Mesendoderm (in vitro differentiated cells): ENCODE data around the gene ANKRD31.
"Not testable (repeated sequence)": the region's sequence is repeated elsewhere in the genome, so short reads cannot be mapped to it uniquely, and the experiment has no call there.

ENCODE experiments used
- DNase-seq: peaks from one replicate; pipeline ENCODE4 v3.0.0; 2013
- H2AK5ac ChIP-seq: 2 replicates; pipeline ENCODE4 v1.6.1; 2013; ENCODE audit warnings: low read length, inconsistent platforms
- H2BK120ac ChIP-seq: 2 replicates; pipeline ENCODE4 v1.6.1; 2013; ENCODE audit warnings: low read depth, mild to moderate bottlenecking, low read length, moderate library complexity, mixed read lengths
- H2BK15ac ChIP-seq: replicated peaks from 2 replicates; pipeline ENCODE4 v1.6.1; 2013; ENCODE audit warnings: low read depth, mild to moderate bottlenecking, moderate library complexity
- H2BK5ac ChIP-seq: 2 replicates; pipeline ENCODE4 v1.6.1; 2013; ENCODE audit warnings: low read length, inconsistent platforms
- H3K18ac ChIP-seq: 2 replicates; pipeline ENCODE4 v1.6.1; 2013; ENCODE audit warnings: mild to moderate bottlenecking, low read length, mixed read lengths
- H3K23ac ChIP-seq: one replicate; pipeline ENCODE4 v1.6.1; 2013; ENCODE audit warnings: low read length
- H3K27ac ChIP-seq: 2 replicates; pipeline ENCODE4 v1.5.1; 2013; ENCODE audit warnings: low read depth, mild to moderate bottlenecking, inconsistent platforms, low read length, moderate library complexity
- H3K27me3 ChIP-seq: 2 replicates; pipeline ENCODE4 v1.6.1; 2013; ENCODE audit warnings: low read length, control low read depth, mild to moderate bottlenecking, inconsistent platforms; ENCODE audit not compliant: insufficient read depth, poor library complexity
- H3K36me3 ChIP-seq: 2 replicates; pipeline ENCODE4 v1.6.1; 2013; ENCODE audit warnings: low read length, inconsistent platforms; ENCODE audit not compliant: control insufficient read depth, insufficient read depth
- H3K4ac ChIP-seq: one replicate; pipeline ENCODE4 v1.6.1; 2013; ENCODE audit warnings: low read depth, mild to moderate bottlenecking, low read length, moderate library complexity
- H3K4me1 ChIP-seq: 2 replicates; pipeline ENCODE4 v1.6.1; 2013; ENCODE audit warnings: low read depth, low read length, inconsistent platforms; ENCODE audit not compliant: control insufficient read depth
- H3K4me2 ChIP-seq: 2 replicates; pipeline ENCODE4 v1.6.1; 2013; ENCODE audit warnings: low read length
- H3K4me3 ChIP-seq: 2 replicates; pipeline ENCODE4 v1.5.1; 2013; ENCODE audit warnings: mild to moderate bottlenecking, low read length
- H3K56ac ChIP-seq: one replicate; pipeline ENCODE4 v1.6.1; 2013; ENCODE audit warnings: low read length
- H3K79me1 ChIP-seq: 2 replicates; pipeline ENCODE4 v1.6.1; 2013; ENCODE audit warnings: low read length, inconsistent platforms
- H3K79me2 ChIP-seq: 2 replicates; pipeline ENCODE4 v1.6.1; 2013; ENCODE audit warnings: mild to moderate bottlenecking, low read length; ENCODE audit not compliant: control insufficient read depth, insufficient read depth
- H3K9ac ChIP-seq: 2 replicates; pipeline ENCODE4 v1.6.1; 2013; ENCODE audit warnings: low read length, inconsistent platforms
- H4K5ac ChIP-seq: one replicate; pipeline ENCODE4 v1.6.1; 2013; ENCODE audit warnings: low read length
- H4K8ac ChIP-seq: one replicate; pipeline ENCODE4 v1.6.1; 2013; ENCODE audit warnings: low read depth, mild to moderate bottlenecking, control low read depth, low read length, moderate library complexity
- WGBS: extraction: QIAGEN DNeasy Blood & Tissue Kit; methylation state at CpG from one replicate; pipeline ENCODE4 v1.1.7; 2013; ENCODE audit warnings: low lambda C conversion rate, missing lambda C conversion rate; ENCODE audit not compliant: insufficient coverage; ENCODE audit errors: extremely low coverage; 5-methylcytosine and 5-hydroxymethylcytosine counted together

ANKRD31 gene

DNA sequence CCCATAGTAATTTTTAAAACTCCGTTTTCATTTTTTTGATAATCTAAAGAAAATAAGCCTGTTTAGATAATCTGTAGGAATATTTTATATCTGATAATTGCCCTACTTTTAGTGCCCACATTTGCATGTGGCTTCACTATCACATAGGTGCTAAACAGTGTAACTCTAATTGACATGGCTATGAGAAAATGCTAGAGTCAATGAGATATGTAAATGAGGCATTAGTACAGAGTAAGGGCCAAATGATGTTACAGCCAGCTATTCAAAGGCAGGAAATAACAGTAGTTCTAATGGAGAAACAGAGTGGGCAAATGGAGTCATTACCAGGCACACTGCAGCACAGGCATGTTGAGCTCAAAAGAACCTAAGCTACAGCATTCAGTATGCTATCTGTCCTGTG, 147.0 kb downstream of the ANKRD31 start:
- Histone ChIP-seq H3K4ac (no peak overlapping the region), H3K9ac (no peak overlapping the region), H3K4me3 (no peak overlapping the region), H3K4me1 (peaks cover 7% of the 10 kb centered on the region), H3K36me3 (no peaks in the 10 kb centered on the region), H3K56ac (no peak overlapping the region), H2AK5ac (no peak overlapping the region), H2BK120ac (no peak overlapping the region), H4K5ac (no peak overlapping the region), H3K18ac (no peak overlapping the region), H3K4me2 (no peak overlapping the region), H3K79me1 (no peaks in the 10 kb centered on the region), H2BK5ac (no peak overlapping the region), H2BK15ac (no peak overlapping the region), H3K27ac (no peak overlapping the region), H3K27me3 (no peaks in the 10 kb centered on the region), H3K79me2 (no peaks in the 10 kb centered on the region), H3K23ac (no peak overlapping the region), H4K8ac (no peak overlapping the region)
- no CpG with 5 or more reads among the region's 1 CpG for WGBS
- DNase-seq = no peak

DNA sequence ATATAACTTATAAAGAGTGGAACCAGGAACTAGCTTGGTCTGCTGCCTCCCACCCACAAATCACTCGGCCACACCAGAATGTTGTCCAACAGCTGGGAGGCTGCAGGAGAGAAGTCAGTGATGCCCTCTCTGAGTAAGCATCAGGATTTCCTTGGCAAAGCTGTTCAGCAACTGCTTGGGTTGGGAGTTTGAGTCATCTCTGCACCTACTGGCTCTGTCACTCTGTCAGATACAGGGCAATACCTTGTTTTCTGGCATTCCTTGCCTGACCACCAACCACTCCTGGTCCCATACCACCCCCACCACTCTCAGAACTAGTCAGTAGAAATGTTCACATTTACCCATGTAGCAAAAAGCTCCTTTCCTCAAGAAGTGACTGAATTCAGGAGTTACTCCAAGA, 147.5 kb downstream of the ANKRD31 start:
- no CpG with 5 or more reads among the region's 1 CpG for WGBS
- Histone ChIP-seq H3K79me1 (no peaks in the 10 kb centered on the region), H3K4me2 (no peak overlapping the region), H3K4ac (no peak overlapping the region), H2BK120ac (no peak overlapping the region), H3K9ac (no peak overlapping the region), H3K27ac (no peak overlapping the region), H2BK5ac (no peak overlapping the region), H2AK5ac (no peak overlapping the region), H3K79me2 (no peaks in the 10 kb centered on the region), H3K18ac (no peak overlapping the region), H3K23ac (no peak overlapping the region), H3K4me3 (no peak overlapping the region), H4K5ac (no peak overlapping the region), H2BK15ac (no peak overlapping the region), H3K36me3 (no peaks in the 10 kb centered on the region), H4K8ac (no peak overlapping the region), H3K56ac (no peak overlapping the region), H3K4me1 (peaks cover 7% of the 10 kb centered on the region), H3K27me3 (no peaks in the 10 kb centered on the region)
- peak; percentile 22 for DNase-seq

GRCh38 chr5:75088648-75089047, 148.0 kb downstream of the ANKRD31 start:
- H4K8ac ChIP-seq = no peak overlapping the region
- H2AK5ac ChIP-seq = no peak overlapping the region
- H3K4me2 ChIP-seq = no peak overlapping the region
- H3K27ac ChIP-seq = no peak overlapping the region
- no peak overlapping the region for H4K5ac ChIP-seq
- no peak overlapping the region for H3K4ac ChIP-seq
- H3K79me2 ChIP-seq = no peaks in the 10 kb centered on the region
- WGBS = no CpG with 5 or more reads among the region's 3 CpGs
- no peaks in the 10 kb centered on the region for H3K27me3 ChIP-seq
- H3K18ac ChIP-seq = no peak overlapping the region
- H2BK120ac ChIP-seq = no peak overlapping the region
- no peak overlapping the region for H3K4me3 ChIP-seq
- no peak overlapping the region for H3K23ac ChIP-seq
- H3K4me1 ChIP-seq = peaks cover 7% of the 10 kb centered on the region
- H3K56ac ChIP-seq = no peak overlapping the region
- H3K36me3 ChIP-seq = no peaks in the 10 kb centered on the region
- no peak overlapping the region for H2BK15ac ChIP-seq
- no peak for DNase-seq
- no peaks in the 10 kb centered on the region for H3K79me1 ChIP-seq
- no peak overlapping the region for H3K9ac ChIP-seq
- H2BK5ac ChIP-seq = no peak overlapping the region

GRCh38 chr5:75081510-75081909, 155.2 kb downstream of the ANKRD31 start:
- Histone ChIP-seq H3K4me3 (no peak overlapping the region), H3K79me2 (no peaks in the 10 kb centered on the region), H2BK5ac (no peak overlapping the region), H3K27me3 (no peaks in the 10 kb centered on the region), H3K56ac (no peak overlapping the region), H3K18ac (no peak overlapping the region), H3K4me2 (no peak overlapping the region), H2BK15ac (no peak overlapping the region), H3K4ac (no peak overlapping the region), H3K23ac (no peak overlapping the region), H2AK5ac (no peak overlapping the region), H4K5ac (no peak overlapping the region), H3K79me1 (no peaks in the 10 kb centered on the region), H3K4me1 (no peaks in the 10 kb centered on the region), H3K27ac (no peak overlapping the region), H2BK120ac (no peak overlapping the region), H3K36me3 (no peaks in the 10 kb centered on the region), H3K9ac (no peak overlapping the region), H4K8ac (no peak overlapping the region)
- no CpG with 5 or more reads among the region's 2 CpGs for WGBS
- no peak for DNase-seq

- WGBS = no CpG with 5 or more reads among the region's 3 CpGs
- H3K4me1 ChIP-seq, H3K27me3 ChIP-seq, H2BK120ac ChIP-seq, H3K9ac ChIP-seq, H3K18ac ChIP-seq, H3K23ac ChIP-seq, H3K4me3 ChIP-seq, H3K36me3 ChIP-seq, H2BK5ac ChIP-seq, H3K27ac ChIP-seq, H4K5ac ChIP-seq, H2AK5ac ChIP-seq, H3K4me2 ChIP-seq, H3K56ac ChIP-seq, DNase-seq, H3K79me1 ChIP-seq, H4K8ac ChIP-seq, H3K79me2 ChIP-seq, H3K4ac ChIP-seq, H2BK15ac ChIP-seq: not testable (repeated sequence)
These were observed 157.3 kb downstream of the ANKRD31 start for GRCh38 chr5:75079346-75079745.

GRCh38 chr5:75078027-75078426, 158.7 kb downstream of the ANKRD31 start:
- no peak overlapping the region for H3K23ac ChIP-seq
- H3K4me3 ChIP-seq = no peak overlapping the region
- WGBS = 100% methylated on average over 1 of the region's 5 CpGs
- H4K8ac ChIP-seq = no peak overlapping the region
- H3K9ac ChIP-seq = no peak overlapping the region
- no peak overlapping the region for H2BK15ac ChIP-seq
- no peak overlapping the region for H4K5ac ChIP-seq
- H3K4me2 ChIP-seq = no peak overlapping the region
- no peaks in the 10 kb centered on the region for H3K79me2 ChIP-seq
- H2AK5ac ChIP-seq = no peak overlapping the region
- no peak overlapping the region for H3K56ac ChIP-seq
- H3K36me3 ChIP-seq = no peaks in the 10 kb centered on the region
- no peaks in the 10 kb centered on the region for H3K4me1 ChIP-seq
- H2BK5ac ChIP-seq = no peak overlapping the region
- H2BK120ac ChIP-seq = no peak overlapping the region
- no peaks in the 10 kb centered on the region for H3K79me1 ChIP-seq
- H3K4ac ChIP-seq = no peak overlapping the region
- H3K18ac ChIP-seq = no peak overlapping the region
- H3K27ac ChIP-seq = no peak overlapping the region
- DNase-seq = no peak
- H3K27me3 ChIP-seq = no peaks in the 10 kb centered on the region
